HUES64 (cell line): ENCODE results near the gene DIP2A.

Source experiments
- H3K27ac ChIP-seq: 2 replicates; pipeline ENCODE4 v1.7.0; 2013; ENCODE audit warnings: low read depth, low read length, inconsistent platforms
- H3K27me3 ChIP-seq: 2 replicates; pipeline ENCODE4 v1.6.1; 2013; ENCODE audit warnings: mild to moderate bottlenecking, low read length; ENCODE audit not compliant: insufficient read depth
- H3K36me3 ChIP-seq: 2 replicates; pipeline ENCODE4 v1.6.1; 2013; ENCODE audit warnings: mild to moderate bottlenecking, low read length; ENCODE audit not compliant: insufficient read depth
- H3K4me1 ChIP-seq: 2 replicates; pipeline ENCODE4 v1.6.1; 2013; ENCODE audit warnings: mild to moderate bottlenecking, low read length, moderate library complexity; ENCODE audit not compliant: insufficient read depth
- H3K4me3 ChIP-seq: 2 replicates; pipeline ENCODE4 v1.5.1; 2013; ENCODE audit warnings: mild to moderate bottlenecking, low read length, moderate library complexity
- H3K9ac ChIP-seq: 2 replicates; pipeline ENCODE4 v1.6.1; 2013; ENCODE audit warnings: mild to moderate bottlenecking, low read depth, low read length
- H3K9me3 ChIP-seq: 2 replicates; pipeline ENCODE4 v1.6.1; 2013; ENCODE audit warnings: low read depth, low read length; ENCODE audit not compliant: insufficient read depth
- WGBS: fragments of 150-250, 120-280 bp; methylation state at CpG from one replicate; pipeline ENCODE4 v1.1.7; 2013; ENCODE audit warnings: missing lambda C conversion rate; 5-methylcytosine and 5-hydroxymethylcytosine counted together

DIP2A gene

GRCh38 chr21:46550116-46550941 is 91.6 kb downstream of the DIP2A start:
- H3K4me1 ChIP-seq = no peaks in the 10 kb centered on the region
- H3K9me3 ChIP-seq = no peaks in the 10 kb centered on the region
- H3K9ac ChIP-seq = no peak overlapping the region
- no peak overlapping the region for H3K27ac ChIP-seq
- peaks cover 85% of the 10 kb centered on the region for H3K36me3 ChIP-seq
- no peaks in the 10 kb centered on the region for H3K27me3 ChIP-seq
- WGBS = 94% methylated on average over 12 of the region's 12 CpGs
- no peak overlapping the region for H3K4me3 ChIP-seq

- H3K27ac ChIP-seq = no peak overlapping the region
- no peaks in the 10 kb centered on the region for H3K27me3 ChIP-seq
- no peaks in the 10 kb centered on the region for H3K4me1 ChIP-seq
- no peak overlapping the region for H3K4me3 ChIP-seq
- H3K36me3 ChIP-seq = peaks cover 83% of the 10 kb centered on the region
- WGBS = 92% methylated on average over 24 of the region's 24 CpGs
- H3K9me3 ChIP-seq = no peaks in the 10 kb centered on the region
- H3K9ac ChIP-seq = no peak overlapping the region
Observed at GRCh38 chr21:46551636-46552241, 93.0 kb downstream of the DIP2A start.

GRCh38 chr21:46552274-46552673 is 93.6 kb downstream of the DIP2A start:
- 95% methylated on average over 5 of the region's 5 CpGs for WGBS
- H3K36me3 ChIP-seq = peaks cover 83% of the 10 kb centered on the region

GRCh38 chr21:46552865-46553379 is 94.2 kb downstream of the DIP2A start:
- no peak overlapping the region for H3K27ac ChIP-seq
- H3K9me3 ChIP-seq = no peaks in the 10 kb centered on the region
- no peaks in the 10 kb centered on the region for H3K27me3 ChIP-seq
- H3K4me1 ChIP-seq = no peaks in the 10 kb centered on the region
- no peak overlapping the region for H3K9ac ChIP-seq
- 96% methylated on average over 5 of the region's 5 CpGs for WGBS
- H3K36me3 ChIP-seq = peaks cover 84% of the 10 kb centered on the region
- H3K4me3 ChIP-seq = no peak overlapping the region

More at GRCh38 chr21:46552274-46552673, 93.6 kb downstream of the DIP2A start:
- H3K4me1 ChIP-seq = no peaks in the 10 kb centered on the region
- H3K9me3 ChIP-seq = no peaks in the 10 kb centered on the region
- no peaks in the 10 kb centered on the region for H3K27me3 ChIP-seq
- H3K27ac ChIP-seq = no peak overlapping the region
- no peak overlapping the region for H3K4me3 ChIP-seq
- no peak overlapping the region for H3K9ac ChIP-seq

- H3K4me3 ChIP-seq = no peak overlapping the region
- peaks cover 84% of the 10 kb centered on the region for H3K36me3 ChIP-seq
- H3K9me3 ChIP-seq = no peaks in the 10 kb centered on the region
- no peaks in the 10 kb centered on the region for H3K27me3 ChIP-seq
- no peak overlapping the region for H3K9ac ChIP-seq
- WGBS = 95% methylated on average over 13 of the region's 13 CpGs
- H3K4me1 ChIP-seq = no peaks in the 10 kb centered on the region
- H3K27ac ChIP-seq = no peak overlapping the region
Observed at GRCh38 chr21:46553993-46554392, 95.3 kb downstream of the DIP2A start.

GRCh38 chr21:46554431-46555224 is 95.9 kb downstream of the DIP2A start:
- no peaks in the 10 kb centered on the region for H3K27me3 ChIP-seq
- 95% methylated on average over 30 of the region's 30 CpGs for WGBS
- peaks cover 82% of the 10 kb centered on the region for H3K36me3 ChIP-seq
- no peaks in the 10 kb centered on the region for H3K9me3 ChIP-seq
- H3K9ac ChIP-seq = no peak overlapping the region
- H3K4me3 ChIP-seq = no peak overlapping the region
- no peaks in the 10 kb centered on the region for H3K4me1 ChIP-seq
- H3K27ac ChIP-seq = no peak overlapping the region

GRCh38 chr21:46555225-46555617 is 96.5 kb downstream of the DIP2A start:
- Histone ChIP-seq H3K4me3 (no peak overlapping the region), H3K9ac (no peak overlapping the region), H3K36me3 (peaks cover 80% of the 10 kb centered on the region), H3K27ac (no peak overlapping the region), H3K9me3 (no peaks in the 10 kb centered on the region), H3K27me3 (no peaks in the 10 kb centered on the region), H3K4me1 (no peaks in the 10 kb centered on the region)
- WGBS = 96% methylated on average over 9 of the region's 9 CpGs

- H3K9ac ChIP-seq = no peak overlapping the region
- H3K4me3 ChIP-seq = no peak overlapping the region
- H3K36me3 ChIP-seq = peaks cover 80% of the 10 kb centered on the region
- WGBS = 96% methylated on average over 16 of the region's 16 CpGs
- H3K9me3 ChIP-seq = no peaks in the 10 kb centered on the region
- H3K4me1 ChIP-seq = no peaks in the 10 kb centered on the region
- H3K27me3 ChIP-seq = no peaks in the 10 kb centered on the region
- H3K27ac ChIP-seq = no peak overlapping the region
Observed at GRCh38 chr21:46555678-46556077, 97.0 kb downstream of the DIP2A start.

- H3K27me3 ChIP-seq = no peaks in the 10 kb centered on the region
- peaks cover 80% of the 10 kb centered on the region for H3K36me3 ChIP-seq
- no peaks in the 10 kb centered on the region for H3K9me3 ChIP-seq
- WGBS = 96% methylated on average over 13 of the region's 13 CpGs
- H3K27ac ChIP-seq = no peak overlapping the region
- H3K4me1 ChIP-seq = no peaks in the 10 kb centered on the region
- no peak overlapping the region for H3K9ac ChIP-seq
- H3K4me3 ChIP-seq = no peak overlapping the region
Observed at GRCh38 chr21:46556802-46557201, 98.1 kb downstream of the DIP2A start.

- Histone ChIP-seq H3K4me3 (no peak overlapping the region), H3K9me3 (no peaks in the 10 kb centered on the region), H3K27me3 (no peaks in the 10 kb centered on the region), H3K4me1 (no peaks in the 10 kb centered on the region), H3K36me3 (peaks cover 79% of the 10 kb centered on the region), H3K27ac (no peak overlapping the region), H3K9ac (no peak overlapping the region)
- 95% methylated on average over 14 of the region's 14 CpGs for WGBS
Observed at GRCh38 chr21:46557469-46557868, 98.8 kb downstream of the DIP2A start.

- Histone ChIP-seq H3K27ac (no peak overlapping the region), H3K27me3 (no peaks in the 10 kb centered on the region), H3K4me1 (no peaks in the 10 kb centered on the region), H3K9ac (no peak overlapping the region), H3K4me3 (no peak overlapping the region), H3K9me3 (no peaks in the 10 kb centered on the region), H3K36me3 (peaks cover 81% of the 10 kb centered on the region)
- 97% methylated on average over 26 of the region's 26 CpGs for WGBS
Observed at GRCh38 chr21:46557919-46558392, 99.3 kb downstream of the DIP2A start.
